Body of pancreas (tissue), 4 donors: Measurements from ENCODE around the gene LSM14A.

Experiments
- POLR2A ChIP-seq, 3 donors: fragments of 450-650 bp; IDR thresholded peaks; one replicate each; pipeline ENCODE4 v1.6.1; 2016; ENCODE audit warnings: antibody characterized with exemption in 3 of 3, mild to moderate bottlenecking in 2 of 3
- TF ChIP-seq, protein P1 (sequence below), 7 experiments: fragments of 450-650 bp in 4 of 7; fragments of 200-600 bp in 3 of 7; sonication (generic) in 3 of 7; IDR thresholded peaks; one replicate each; pipeline ENCODE4 v1.5.1; 2016 to 2019; ENCODE audit warnings: antibody characterized with exemption in 7 of 7

GRCh38 chr19:34184880-34185491, 12.7 kb downstream of the LSM14A start:
- TF ChIP-seq, protein P1, sequence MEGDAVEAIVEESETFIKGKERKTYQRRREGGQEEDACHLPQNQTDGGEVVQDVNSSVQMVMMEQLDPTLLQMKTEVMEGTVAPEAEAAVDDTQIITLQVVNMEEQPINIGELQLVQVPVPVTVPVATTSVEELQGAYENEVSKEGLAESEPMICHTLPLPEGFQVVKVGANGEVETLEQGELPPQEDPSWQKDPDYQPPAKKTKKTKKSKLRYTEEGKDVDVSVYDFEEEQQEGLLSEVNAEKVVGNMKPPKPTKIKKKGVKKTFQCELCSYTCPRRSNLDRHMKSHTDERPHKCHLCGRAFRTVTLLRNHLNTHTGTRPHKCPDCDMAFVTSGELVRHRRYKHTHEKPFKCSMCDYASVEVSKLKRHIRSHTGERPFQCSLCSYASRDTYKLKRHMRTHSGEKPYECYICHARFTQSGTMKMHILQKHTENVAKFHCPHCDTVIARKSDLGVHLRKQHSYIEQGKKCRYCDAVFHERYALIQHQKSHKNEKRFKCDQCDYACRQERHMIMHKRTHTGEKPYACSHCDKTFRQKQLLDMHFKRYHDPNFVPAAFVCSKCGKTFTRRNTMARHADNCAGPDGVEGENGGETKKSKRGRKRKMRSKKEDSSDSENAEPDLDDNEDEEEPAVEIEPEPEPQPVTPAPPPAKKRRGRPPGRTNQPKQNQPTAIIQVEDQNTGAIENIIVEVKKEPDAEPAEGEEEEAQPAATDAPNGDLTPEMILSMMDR (IDR thresholded peaks at IDR 0.05), result no peak
- no peak for TF ChIP-seq POLR2A (IDR thresholded peaks at IDR 0.05)
